Stimulated activated CD4-positive, alpha-beta T cell treated with anti-CD3 and anti-CD28 coated beads, TNF-alpha, amount 100 ng/mL, for 48 hours (primary cell): Measurements from ENCODE around the gene SH3BGRL.
"Not testable (repeated sequence)": the region's sequence is repeated elsewhere in the genome, so short reads cannot be mapped to it uniquely, and the experiment has no call there.

Experiments used
- DNase-seq, 3 donors: peaks; one replicate each; pipeline ENCODE4 v3.0.0-alpha.2; 2020; ENCODE audit warnings: low read depth in 3 of 3

Gene SH3BGRL

GRCh38 chrX:81259714-81260395, 58.0 kb downstream of the SH3BGRL start:
- DNase-seq, result no peak

- DNase-seq, result no peak
Observed at GRCh38 chrX:81261576-81261975, 59.7 kb downstream of the SH3BGRL start.

- no peak for DNase-seq
Observed at GRCh38 chrX:81263059-81263458, 61.2 kb downstream of the SH3BGRL start.

- DNase-seq, result no peak
Observed at GRCh38 chrX:81278616-81279015, 76.7 kb downstream of the SH3BGRL start.

GRCh38 chrX:81280148-81280547, 78.2 kb downstream of the SH3BGRL start:
- no peak for DNase-seq

- no peak for DNase-seq
Observed at GRCh38 chrX:81286075-81286474, 84.2 kb downstream of the SH3BGRL start.

- no peak for DNase-seq
Observed at GRCh38 chrX:81286608-81287007, 84.7 kb downstream of the SH3BGRL start.

GRCh38 chrX:81291996-81292395, 90.1 kb downstream of the SH3BGRL start:
- DNase-seq, result no peak

GRCh38 chrX:81294101-81294500, 92.2 kb downstream of the SH3BGRL start:
- DNase-seq, result no peak

GRCh38 chrX:81301877-81302276, 100.0 kb downstream of the SH3BGRL start:
- DNase-seq, result no peak

- DNase-seq, result no peak
Observed at GRCh38 chrX:81304563-81304962, 102.7 kb downstream of the SH3BGRL start.

- DNase-seq, result no peak
Observed at GRCh38 chrX:81305240-81305639, 103.3 kb downstream of the SH3BGRL start.

GRCh38 chrX:81308086-81308829, 106.4 kb downstream of the SH3BGRL start:
- no peak for DNase-seq

- no peak for DNase-seq
Observed at GRCh38 chrX:81316163-81316562, 114.3 kb downstream of the SH3BGRL start.

- DNase-seq, result not testable (repeated sequence)
Observed at GRCh38 chrX:81331653-81332052, 129.8 kb downstream of the SH3BGRL start.

- DNase-seq, result no peak
Observed at GRCh38 chrX:81336455-81337152, 134.7 kb downstream of the SH3BGRL start.

GRCh38 chrX:81337805-81338204, 135.9 kb downstream of the SH3BGRL start:
- no peak for DNase-seq

GRCh38 chrX:81338924-81339323, 137.0 kb downstream of the SH3BGRL start:
- DNase-seq, result no peak

GRCh38 chrX:81345296-81345695, 143.4 kb downstream of the SH3BGRL start:
- not testable (repeated sequence) for DNase-seq
